ENCODE data around the gene RFPL2. TPM values are rescaled to one million over a fixed set of nuclear protein-coding genes. Genes with fewer than 3 reads are reported as not detected.

The RFPL2 gene
- total RNA-seq, 4 donors from 2014 or later = 0.17 TPM; not detected in 3

- H3K4me3 ChIP-seq (ENCODE audit: low read depth, poor library complexity, severe bottlenecking) = no peak overlapping the region
- intact Hi-C loops (cut with DNase I; ENCODE audit: low total_unique reads) = no loop called here
- WGBS, 2 donors = 31 to 56% methylated on average over 35 of the region's 42 CpGs
- no peak for TF ChIP-seq CTCF (IDR thresholded peaks at IDR 0.05)
- TF ChIP-seq POLR2A (IDR thresholded peaks at IDR 0.05) = no peak
- no peak for DNase-seq (ENCODE audit: low spot score in 2 of 2)
These were observed 625 bp downstream of the RFPL2 start for GRCh38 chr22:32204040-32204855.

- intact Hi-C loops (cut with DNase I; ENCODE audit: low total_unique reads) = no loop called here
- WGBS, 2 donors = 22 to 55% methylated on average over 33 to 39 of the region's 53 CpGs
- TF ChIP-seq CTCF (IDR thresholded peaks at IDR 0.05) (no peak), POLR2A (IDR thresholded peaks at IDR 0.05) (no peak)
- DNase-seq (ENCODE audit: low spot score in 2 of 2) = no peak
- no peak overlapping the region for H3K4me3 ChIP-seq (ENCODE audit: low read depth, poor library complexity, severe bottlenecking)
These were observed 1.5 kb downstream of the RFPL2 start for GRCh38 chr22:32203181-32204039.

GRCh38 chr22:32202539-32203180 is 2.2 kb downstream of the RFPL2 start:
- WGBS, 2 donors = 5 to 10% methylated on average over 18 to 26 of the region's 29 CpGs
- intact Hi-C loops (cut with DNase I; ENCODE audit: low total_unique reads) = no loop called here
- TF ChIP-seq POLR2A (IDR thresholded peaks at IDR 0.05) = no peak
- no peak for TF ChIP-seq CTCF (IDR thresholded peaks at IDR 0.05)
- H3K4me3 ChIP-seq (ENCODE audit: low read depth, poor library complexity, severe bottlenecking) = no peak overlapping the region
- DNase-seq (ENCODE audit: low spot score in 2 of 2) = peak in 1 of 2 donors; percentile 87

- intact Hi-C loops (cut with DNase I; ENCODE audit: low total_unique reads) = no loop called here
- WGBS, 2 donors = 19 to 20% methylated on average over 4 of the region's 4 CpGs
- TF ChIP-seq CTCF (IDR thresholded peaks at IDR 0.05) = no peak
- TF ChIP-seq POLR2A (IDR thresholded peaks at IDR 0.05) = no peak
- H3K4me3 ChIP-seq (ENCODE audit: low read depth, poor library complexity, severe bottlenecking) = no peak overlapping the region
- DNase-seq (ENCODE audit: low spot score in 2 of 2) = no peak
These were observed 2.7 kb downstream of the RFPL2 start for GRCh38 chr22:32202161-32202538.

- H3K4me3 ChIP-seq (ENCODE audit: low read depth, poor library complexity, severe bottlenecking) = no peak overlapping the region
- TF ChIP-seq POLR2A (IDR thresholded peaks at IDR 0.05) (no peak), CTCF (IDR thresholded peaks at IDR 0.05) (no peak)
- intact Hi-C loops (cut with DNase I; ENCODE audit: low total_unique reads) = no loop called here
- DNase-seq (ENCODE audit: low spot score in 2 of 2) = no peak
- 72 to 79% methylated on average over 10 of the region's 10 CpGs for WGBS, 2 donors
These were observed 4.1 kb downstream of the RFPL2 start for GRCh38 chr22:32200752-32201151.

Measured in lower leg skin (tissue), 4 donors.